Psoas muscle (tissue), 8 donors: ENCODE data around the gene ACOX3. TPM values are rescaled to one million over a fixed set of nuclear protein-coding genes. Genes with fewer than 3 reads are reported as not detected.
"Not testable (repeated sequence)": the region's sequence is repeated elsewhere in the genome, so short reads cannot be mapped to it uniquely, and the experiment has no call there.

ENCODE experiments used
- ATAC-seq, 4 donors: fragments of 200-7000 bp; cut with Tn5 transposase; one replicate each; pipeline ENCODE4 v1.9.1; 2020; ENCODE audit warnings: moderate library complexity in 3 of 4, mild to moderate bottlenecking in 2 of 4
- DNase-seq, 2 donors: peaks; one replicate each; pipeline ENCODE4 v3.0.0-alpha.2; 2020
- H3K27ac ChIP-seq: fragments of 200-600 bp; one replicate; pipeline ENCODE4 v1.8.0; 2022
- H3K27me3 ChIP-seq, 3 donors: fragments of 200-600 bp in 1 of 3; one replicate each; pipeline versions ENCODE4 v1.6.1 to v1.8.0; 2013 to 2022; ENCODE audit warnings: low read length in 2 of 3, mild to moderate bottlenecking in 2 of 3, moderate library complexity in 1 of 3; ENCODE audit not compliant: insufficient read depth in 3 of 3
- H3K36me3 ChIP-seq, 2 donors: fragments of 200-600 bp in 1 of 2; one replicate each; pipeline versions ENCODE4 v1.6.1 to v1.8.0; 2013 to 2022; ENCODE audit warnings: low read depth in 1 of 2, mild to moderate bottlenecking in 1 of 2, moderate library complexity in 1 of 2; ENCODE audit not compliant: insufficient read depth in 1 of 2
- H3K4me1 ChIP-seq: fragments of 200-600 bp; one replicate; pipeline ENCODE4 v1.8.0; 2022
- H3K4me3 ChIP-seq: fragments of 200-600 bp; one replicate; pipeline ENCODE4 v1.8.0; 2022; ENCODE audit warnings: mild to moderate bottlenecking
- H3K9me3 ChIP-seq: fragments of 200-600 bp; one replicate; pipeline ENCODE4 v1.8.0; 2022
- CTCF ChIP-seq: fragments of 200-600 bp; IDR thresholded peaks from one replicate; pipeline ENCODE4 v1.8.0; 2022; ENCODE audit warnings: antibody characterized with exemption
- WGBS, 3 donors: extraction: QIAGEN DNeasy Blood & Tissue Kit; methylation state at CpG; one replicate each; pipeline versions ENCODE4 v1.1.6 to v1.1.7; 2013; 5-methylcytosine and 5-hydroxymethylcytosine counted together
- intact Hi-C, 2 donors: fragments of 100-400 bp; cut with DNase I; formaldehyde crosslinking; loops; one replicate each; pipeline versions ENCODE4 v1.11.0 to v1.14.2; 2022
- polyA plus RNA-seq, 3 donors: library from polyadenylated mRNA; stranded (reverse); fragments of 200-250 nt; gene quantifications; one replicate each; pipeline ENCODE4 v1.2.3, GENCODE V29; 2013
- total RNA-seq, 4 donors: library from RNA; stranded (reverse); fragmentation: NEBNext Ultra II Directional in 2 of 4; extraction: Animal tissue kit (Norgen Biotek cat#: 25700) in 2 of 4; gene quantifications; one replicate each; pipeline versions ENCODE4 v1.2.1 to v1.2.4, GENCODE V29; 2021 to 2023
- donor health status: healthy with polysubstance abuse.
- donor health status: DM: no; HTN: no; CAD: no; lungs with moderate emphysema.
- donor health status: Bipolar disorder and iron deficiency.
- donor health status: healthy.
- donor health status: DM: yes; HTN: yes; CAD: no.
- donor health status: DM: no; HTN: no; CAD: no.
- donor health status: DM: no; HTN: no; CAD: no.
- donor health status: DM: yes; HTN: yes; CAD: no.

Gene ACOX3
- total and polyA plus RNA-seq, 7 donors = 5.6 to 18.8 (median 10.8) TPM

- H3K9me3 ChIP-seq = no peaks in the 10 kb centered on the region
- H3K27ac ChIP-seq = no peak overlapping the region
- intact Hi-C loops = loop anchor here in 1 of 2 donors (5.0 kb wide), 1 partner anchor 45 kb away; no protein-coding TSS in a partner anchor
- 92 to 98% (median 97%) methylated on average over 22 of the region's 22 CpGs for WGBS, 3 donors
- H3K36me3 ChIP-seq = peaks cover 0 to 41% of the 10 kb centered on the region in 2 donors
- no peaks in the 10 kb centered on the region for H3K27me3 ChIP-seq
- no peak for TF ChIP-seq CTCF
- H3K4me1 ChIP-seq = peaks cover 17% of the 10 kb centered on the region
- DNase-seq (no peak), ATAC-seq (no peak)
- H3K4me3 ChIP-seq = no peak overlapping the region
Observed at GRCh38 chr4:8387194-8387593, 53.3 kb downstream of the ACOX3 start.

- Histone ChIP-seq H3K27ac (no peak overlapping the region), H3K36me3 (peaks cover 0 to 41% of the 10 kb centered on the region in 2 donors), H3K4me1 (peaks cover 15% of the 10 kb centered on the region), H3K9me3 (no peaks in the 10 kb centered on the region), H3K4me3 (no peak overlapping the region), H3K27me3 (no peaks in the 10 kb centered on the region)
- 94 to 96% (median 96%) methylated on average over 24 of the region's 24 CpGs for WGBS, 3 donors
- TF ChIP-seq CTCF = no peak
- DNase-seq (peak; percentile 10 to 35), ATAC-seq (no peak)
- intact Hi-C loops = loop anchor here in 1 of 2 donors (5.0 kb wide), 1 partner anchor 44 kb away; no protein-coding TSS in a partner anchor
Observed at GRCh38 chr4:8386731-8387130, 53.8 kb downstream of the ACOX3 start.

GRCh38 chr4:8386131-8386530 is 54.4 kb downstream of the ACOX3 start:
- not testable (repeated sequence) for ATAC-seq, H3K9me3 ChIP-seq, H3K27ac ChIP-seq, H3K4me3 ChIP-seq, H3K27me3 ChIP-seq
- peak in 1 of 2 donors; percentile 33 for DNase-seq
- intact Hi-C loops = loop anchor here in 1 of 2 donors (5.0 kb wide), 1 partner anchor 44 kb away; no protein-coding TSS in a partner anchor
- Histone ChIP-seq H3K4me1 (peaks cover 14% of the 10 kb centered on the region), H3K36me3 (peaks cover 0 to 41% of the 10 kb centered on the region in 2 donors)
- 93 to 95% (median 94%) methylated on average over 13 of the region's 13 CpGs for WGBS, 3 donors

- intact Hi-C loops = loop anchor here in 1 of 2 donors (5.0 kb wide), 1 partner anchor 43 kb away; no protein-coding TSS in a partner anchor
- 85 to 92% (median 87%) methylated on average over 11 of the region's 11 CpGs for WGBS, 3 donors
- no peak for TF ChIP-seq CTCF
- Histone ChIP-seq H3K36me3 (peaks cover 0 to 41% of the 10 kb centered on the region in 2 donors), H3K4me1 (peaks cover 14% of the 10 kb centered on the region), H3K4me3 (no peak overlapping the region), H3K27me3 (no peaks in the 10 kb centered on the region), H3K9me3 (no peaks in the 10 kb centered on the region), H3K27ac (no peak overlapping the region)
- ATAC-seq = no peak
- DNase-seq = peak; percentile 3 to 35
Observed at GRCh38 chr4:8385611-8386010, 54.9 kb downstream of the ACOX3 start.

GRCh38 chr4:8385106-8385505 is 55.4 kb downstream of the ACOX3 start:
- peaks cover 18% of the 10 kb centered on the region for H3K4me1 ChIP-seq
- H3K4me3 ChIP-seq = no peak overlapping the region
- ATAC-seq (no peak), DNase-seq (peak in 1 of 2 donors; percentile 45)
- intact Hi-C loops = loop anchor here in 1 of 2 donors (5.0 kb wide), 1 partner anchor 43 kb away; no protein-coding TSS in a partner anchor
- no peaks in the 10 kb centered on the region for H3K27me3 ChIP-seq
- TF ChIP-seq CTCF = no peak
- 53 to 60% (median 60%) methylated on average over 8 to 9 of the region's 9 CpGs for WGBS, 3 donors
- peaks cover 0 to 41% of the 10 kb centered on the region in 2 donors for H3K36me3 ChIP-seq
- no peaks in the 10 kb centered on the region for H3K9me3 ChIP-seq
- H3K27ac ChIP-seq = no peak overlapping the region
